ENCODE data around the gene FAM53B.

The FAM53B gene

GRCh38 chr10:124660404-124661125 lies 83.6 kb downstream of the FAM53B start:
- no peak for DNase-seq (ENCODE audit: low read depth in 2 of 2)

GRCh38 chr10:124659380-124659779 lies 84.8 kb downstream of the FAM53B start:
- no peak for DNase-seq (ENCODE audit: low read depth in 2 of 2)

DNA sequence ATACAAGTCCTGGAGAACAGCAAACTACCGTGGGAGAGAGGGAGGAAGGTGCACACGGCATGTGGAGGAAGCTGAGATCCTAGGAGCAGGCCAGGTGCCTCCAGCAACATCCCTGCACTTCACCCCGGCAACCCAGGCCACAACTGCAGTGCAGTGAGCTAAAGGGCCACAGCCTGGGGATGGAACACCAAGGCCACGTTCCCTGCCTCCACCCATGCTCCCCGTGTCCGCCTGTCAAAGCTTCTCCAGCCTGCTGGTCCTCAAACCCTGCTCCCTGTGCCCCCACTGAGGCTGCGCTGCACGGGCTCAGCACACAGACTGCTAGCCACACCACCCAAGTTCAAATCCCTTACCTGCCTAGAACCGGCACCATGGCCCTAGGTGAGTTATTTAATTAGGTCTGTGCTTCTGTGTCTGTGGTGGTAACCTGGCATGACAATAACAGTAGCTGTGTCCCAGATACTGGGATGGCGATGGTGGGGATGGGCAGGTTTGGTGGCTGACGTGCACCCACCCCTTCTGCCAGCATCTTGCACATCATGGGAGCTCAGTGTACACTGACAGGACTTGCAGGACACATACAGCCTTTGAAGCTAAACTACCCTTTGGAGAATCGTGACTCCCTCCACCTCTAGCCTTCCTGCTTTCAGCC lies 85.5 kb downstream of the FAM53B start:
- DNase-seq (ENCODE audit: low read depth in 2 of 2), result no peak

- DNase-seq (ENCODE audit: low read depth in 2 of 2), result no peak
Measured at GRCh38 chr10:124657806-124658205, 86.4 kb downstream of the FAM53B start.

DNA sequence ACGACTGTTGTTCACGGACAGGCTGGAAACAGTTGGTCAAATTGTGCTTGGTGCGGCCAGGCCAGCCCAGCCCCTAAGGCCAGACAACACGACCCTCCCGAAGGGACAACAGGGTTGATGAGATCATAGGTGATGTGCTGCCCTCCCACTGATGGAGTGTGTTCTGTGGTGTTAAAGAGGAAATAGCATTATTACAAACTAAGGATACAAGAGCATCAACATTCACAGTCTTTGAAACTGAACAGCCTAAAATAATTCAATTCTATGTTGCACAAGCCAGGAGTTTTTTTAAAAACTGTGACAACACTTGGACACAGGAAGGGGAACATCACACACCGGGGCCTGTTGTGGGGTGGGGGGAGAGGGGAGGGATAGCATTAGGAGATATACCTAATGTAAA lies 87.6 kb downstream of the FAM53B start:
- no peak for DNase-seq (ENCODE audit: low read depth in 2 of 2)

DNA sequence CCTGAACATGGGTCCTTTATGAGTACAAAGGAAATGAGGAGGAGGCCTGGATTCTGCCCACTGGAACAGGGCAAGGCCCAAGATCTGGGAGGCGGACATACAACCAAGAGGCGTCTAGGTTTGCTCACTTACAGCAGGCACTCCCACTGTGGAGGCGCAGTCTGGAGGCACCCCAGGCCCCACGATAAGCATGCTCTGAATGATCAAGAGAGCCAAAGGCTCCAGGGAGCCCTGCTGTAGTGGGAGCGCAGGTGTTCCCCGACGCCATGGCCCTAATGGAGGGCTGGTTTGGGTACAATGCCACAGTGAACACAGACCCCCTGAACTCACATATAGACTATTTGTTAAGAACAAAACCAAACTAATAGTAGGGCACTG lies 88.1 kb downstream of the FAM53B start:
- no peak for DNase-seq (ENCODE audit: low read depth in 2 of 2)

- DNase-seq (ENCODE audit: low read depth in 2 of 2), result no peak
Measured at GRCh38 chr10:124655191-124656112, 88.7 kb downstream of the FAM53B start.

- no peak for DNase-seq (ENCODE audit: low read depth in 2 of 2)
Measured at GRCh38 chr10:124654686-124655085, 89.5 kb downstream of the FAM53B start.

DNA sequence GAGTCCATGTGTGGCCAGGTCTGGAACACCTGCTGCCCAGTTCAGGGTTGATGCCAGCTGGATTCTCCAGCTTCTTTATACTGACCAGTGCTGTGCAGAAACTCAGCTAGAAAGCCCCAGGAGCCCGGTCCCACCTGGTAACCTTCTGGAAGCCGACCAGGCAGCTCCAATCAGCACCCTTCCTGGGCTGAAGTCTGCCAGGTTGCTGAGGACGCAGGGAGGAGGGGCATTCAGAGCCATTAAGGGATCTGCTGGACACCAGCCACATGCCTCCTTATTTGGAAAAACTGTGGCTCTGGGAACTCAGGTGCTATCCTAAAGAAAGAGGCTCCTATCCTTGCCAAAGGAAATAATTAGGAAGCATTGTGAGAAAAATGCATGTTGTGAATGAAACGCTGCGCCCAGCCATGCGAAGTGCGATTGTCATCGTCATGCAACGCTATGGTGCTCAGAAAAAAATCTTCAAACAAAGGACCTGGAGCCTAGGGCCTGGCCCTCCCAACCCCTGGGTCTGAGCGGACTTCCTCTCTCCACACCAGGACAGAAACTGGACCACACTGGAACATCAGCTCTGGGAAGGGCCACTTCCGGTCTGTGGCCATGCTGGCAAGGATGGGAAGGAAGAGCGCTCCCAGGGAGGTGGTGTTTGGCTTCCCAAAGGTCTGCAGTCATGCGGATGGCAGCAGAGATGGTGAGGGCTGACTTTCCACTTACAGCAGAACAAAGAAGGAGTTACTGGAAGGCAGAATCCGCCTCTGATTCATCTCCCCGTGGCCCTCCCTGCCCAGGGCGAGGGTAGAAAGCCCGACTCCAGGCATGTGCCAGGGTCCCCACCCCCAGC lies 90.1 kb downstream of the FAM53B start:
- no peak for DNase-seq (ENCODE audit: low read depth in 2 of 2)

GRCh38 chr10:124653311-124653710 lies 90.9 kb downstream of the FAM53B start:
- DNase-seq (ENCODE audit: low read depth in 2 of 2), result no peak

- no peak for DNase-seq (ENCODE audit: low read depth in 2 of 2)
Measured at GRCh38 chr10:124652701-124653100, 91.5 kb downstream of the FAM53B start.

GRCh38 chr10:124652200-124652599 lies 92.0 kb downstream of the FAM53B start:
- DNase-seq (ENCODE audit: low read depth in 2 of 2), result no peak

DNA sequence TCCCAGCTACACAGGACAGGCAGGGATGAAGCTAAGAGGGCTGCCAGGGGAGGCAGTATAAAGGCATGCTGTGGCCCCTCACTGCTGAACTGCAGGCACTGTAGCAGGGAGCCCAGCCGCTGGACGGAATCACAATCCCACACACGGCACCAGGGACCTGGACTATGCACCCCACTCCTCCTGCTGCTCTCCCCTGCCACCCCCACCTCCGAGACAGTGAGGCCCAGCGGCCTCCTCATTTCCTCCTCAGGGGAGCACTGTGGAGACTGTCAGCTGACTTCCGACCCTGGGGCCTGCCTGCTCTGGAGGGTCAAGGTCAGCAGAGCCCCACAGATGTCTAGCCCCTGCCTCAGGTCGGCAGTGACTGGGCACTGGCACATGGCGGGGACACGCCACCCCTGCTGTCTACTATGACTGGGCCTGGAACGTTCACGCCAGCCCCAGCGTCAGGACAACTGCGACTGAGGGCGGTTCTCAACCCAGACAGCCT lies 92.7 kb downstream of the FAM53B start:
- DNase-seq (ENCODE audit: low read depth in 2 of 2), result no peak

- DNase-seq (ENCODE audit: low read depth in 2 of 2), result peak; percentile 50 to 52
Measured at GRCh38 chr10:124650820-124651401, 93.3 kb downstream of the FAM53B start.

- DNase-seq (ENCODE audit: low read depth in 2 of 2), result no peak
Measured at GRCh38 chr10:124650263-124650662, 93.9 kb downstream of the FAM53B start.

GRCh38 chr10:124649214-124649613 lies 95.0 kb downstream of the FAM53B start:
- DNase-seq (ENCODE audit: low read depth in 2 of 2), result no peak

DNA sequence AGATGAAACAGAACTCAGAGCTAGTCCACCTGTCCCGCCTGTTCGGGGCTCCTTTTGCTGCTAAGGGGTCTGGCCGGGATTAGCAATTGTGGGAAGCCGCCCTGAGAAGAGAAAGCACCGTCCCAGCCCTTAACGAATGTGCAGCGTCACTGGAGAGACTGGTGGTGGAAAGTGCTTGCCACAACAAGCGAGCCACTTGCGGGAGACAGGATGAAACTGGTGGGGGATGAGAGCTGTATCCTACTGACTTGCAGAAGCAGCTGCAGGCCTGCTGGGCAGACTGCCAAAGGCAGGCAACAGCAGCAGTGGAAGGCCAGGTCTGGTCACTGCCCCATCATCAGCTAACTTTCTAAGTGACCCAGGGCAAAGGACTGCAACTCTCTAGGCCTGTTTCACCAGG lies 95.4 kb downstream of the FAM53B start:
- DNase-seq (ENCODE audit: low read depth in 2 of 2), result peak in 1 of 2 donors; percentile 30

GRCh38 chr10:124648131-124648475 lies 96.1 kb downstream of the FAM53B start:
- DNase-seq (ENCODE audit: low read depth in 2 of 2), result no peak

GRCh38 chr10:124647421-124648130 lies 96.6 kb downstream of the FAM53B start:
- peak; percentile 31 to 44 for DNase-seq (ENCODE audit: low read depth in 2 of 2)

All from activated CD8-positive, alpha-beta memory T cell treated with anti-CD3 and anti-CD28 coated beads for 4 hours (primary cell).